Subcutaneous adipose tissue (tissue), 4 donors: ENCODE results near the gene OXCT1. TPM values are rescaled to one million over a fixed set of nuclear protein-coding genes. Genes with fewer than 3 reads are reported as not detected.

ENCODE experiments used
- CTCF ChIP-seq: fragments of 450-650 bp; IDR thresholded peaks from one replicate; pipeline ENCODE4 v1.5.1; 2016; ENCODE audit warnings: low read depth, mild to moderate bottlenecking, control low read depth, antibody characterized with exemption, moderate library complexity
- total RNA-seq, 4 donors: library from RNA; depleted of rRNA; stranded (reverse); fragments of >200 nt; gene quantifications; one replicate each; pipeline ENCODE4 v1.1.0, GENCODE V29; 2016

The OXCT1 gene
- total RNA-seq, 4 donors from 2014 or later = 38.9 to 74.6 (median 57.1) TPM

- TF ChIP-seq CTCF = no peak
These were observed 1.6 kb upstream of the OXCT1 start for GRCh38 chr5:41871852-41872251.

GRCh38 chr5:41870627-41871048 is 413 bp upstream of the OXCT1 start:
- no peak for TF ChIP-seq CTCF

GRCh38 chr5:41869151-41869723 is 988 bp downstream of the OXCT1 start:
- TF ChIP-seq CTCF = no peak

GRCh38 chr5:41863871-41864486 is 6.2 kb downstream of the OXCT1 start:
- TF ChIP-seq CTCF = no peak

- no peak for TF ChIP-seq CTCF
These were observed 11.3 kb downstream of the OXCT1 start for GRCh38 chr5:41858890-41859289.

GRCh38 chr5:41857989-41858388 is 12.2 kb downstream of the OXCT1 start:
- no peak for TF ChIP-seq CTCF

- TF ChIP-seq CTCF = no peak
These were observed 13.4 kb downstream of the OXCT1 start for GRCh38 chr5:41856644-41857491.
